K562 (cell line): ENCODE results near the gene SIM1. TPM values are rescaled to one million over a fixed set of nuclear protein-coding genes. Genes with fewer than 3 reads are reported as not detected.

Source experiments
- ATAC-seq: fragments of 200-7000 bp; cut with Tn5 transposase; 3 replicates; pipeline ENCODE4 v1.9.1; 2020; ENCODE audit warnings: moderate library complexity
- BruUV-seq: library from RNA; stranded (reverse); fragments of 400-500 nt; replicated peaks from 2 replicates; lab custom pipeline; 2021; lab: Mats Ljungman, UMichigan
- CTCF ChIA-PET: fragments of 300-600 bp; formaldehyde crosslinking; extraction: SDS; loops from one replicate; lab custom pipeline; 2021; ENCODE audit warnings: low intra/inter-chr PET ratio; lab: Yijun Ruan, JAX
- POLR2A ChIA-PET: fragments of 300-600, 350-650 bp; sonication (Branson Sonifier 250); formaldehyde crosslinking; extraction: SDS; loops from one replicate; lab custom pipeline; 2021; ENCODE audit warnings: antibody characterized with exemption, inconsistent platforms; lab: Yijun Ruan, JAX
- DNase-seq, 4 experiments: peaks; one replicate each; pipeline versions ENCODE4 v3.0.0 to v3.0.0-alpha.2; 2011 to 2018; ENCODE audit warnings: low spot score in 3 of 4, mixed read lengths in 3 of 4; ENCODE audit errors: extremely low read depth in 1 of 4
- FAIRE-seq: peaks from 2 replicates; lab custom pipeline; 2011; peaks lifted over from hg19 to GRCh38; lab: Jason Lieb, UNC
- H2AFZ ChIP-seq: 2 replicates; pipeline ENCODE4 v1.6.0; 2011; ENCODE audit warnings: low read depth, low read length, control low read depth, inconsistent platforms
- H3K27ac ChIP-seq: fragments of 200-600 bp; 3 replicates; pipeline ENCODE4 v1.8.0; 2011; ENCODE audit warnings: low read depth, mild to moderate bottlenecking, control low read depth, inconsistent platforms, low read length, moderate library complexity, mixed read lengths; ENCODE audit errors: extremely low read depth
- H3K27me3 ChIP-seq, 2 experiments: fragments of 300-600 bp in 1 of 2; 2 replicates in 1 of 2; 3 replicates in 1 of 2; pipeline versions ENCODE4 v1.6.0 to v1.8.0; 2011; ENCODE audit warnings: inconsistent platforms in 2 of 2, low read length in 2 of 2, mild to moderate bottlenecking in 1 of 2, mixed read lengths in 1 of 2, moderate library complexity in 1 of 2; ENCODE audit not compliant: control insufficient read depth in 2 of 2, insufficient read depth in 2 of 2
- H3K36me3 ChIP-seq: fragments of 300-600 bp; 3 replicates; pipeline ENCODE4 v1.8.0; 2011; ENCODE audit warnings: mild to moderate bottlenecking, low read length, inconsistent platforms; ENCODE audit not compliant: control insufficient read depth, insufficient read depth
- H3K4me1 ChIP-seq, 2 experiments: fragments of 200-600 bp in 1 of 2; replicated peaks in 1 of 2; 2 replicates in 1 of 2; 3 replicates in 1 of 2; pipeline versions ENCODE4 v1.5.1 to v1.8.0; 2011; ENCODE audit warnings: inconsistent platforms in 2 of 2, low read length in 2 of 2, mild to moderate bottlenecking in 1 of 2, mixed read lengths in 1 of 2, moderate library complexity in 1 of 2; ENCODE audit not compliant: control insufficient read depth in 2 of 2, insufficient read depth in 2 of 2
- H3K4me2 ChIP-seq: 2 replicates; pipeline ENCODE4 v1.6.1; 2011; ENCODE audit warnings: low read length, control low read depth, inconsistent platforms, mixed read lengths; ENCODE audit not compliant: insufficient read depth
- H3K4me3 ChIP-seq: fragments of 200-600 bp; sonication (generic), shearing (Covaris generic); 2 replicates; pipeline ENCODE4 v1.5.1; 2016; ENCODE audit warnings: control low read depth, inconsistent platforms
- H3K79me2 ChIP-seq: fragments of 200-600 bp; 3 replicates; pipeline ENCODE4 v1.8.0; 2011; ENCODE audit warnings: low read length, inconsistent platforms; ENCODE audit not compliant: control insufficient read depth, insufficient read depth
- H3K9ac ChIP-seq, 2 experiments: 2 replicates each; pipeline versions ENCODE4 v1.6.0 to v1.6.1; 2011; ENCODE audit warnings: low read depth in 2 of 2, low read length in 2 of 2, control low read depth in 1 of 2, inconsistent platforms in 1 of 2, mild to moderate bottlenecking in 1 of 2, mixed read lengths in 1 of 2; ENCODE audit not compliant: insufficient read depth in 1 of 2
- H3K9me1 ChIP-seq: one replicate; pipeline ENCODE4 v1.6.0; 2011; ENCODE audit warnings: inconsistent platforms, mild to moderate bottlenecking, low read length, moderate library complexity; ENCODE audit not compliant: control insufficient read depth, insufficient read depth
- H3K9me3 ChIP-seq: replicated peaks from 2 replicates; pipeline ENCODE4 v1.5.1; 2011; ENCODE audit warnings: low read depth, low read length, inconsistent platforms; ENCODE audit not compliant: control insufficient read depth, insufficient read depth
- H4K20me1 ChIP-seq: replicated peaks from 2 replicates; pipeline ENCODE4 v1.6.1; 2011; ENCODE audit warnings: low read length, inconsistent platforms, mixed read lengths; ENCODE audit not compliant: control insufficient read depth, insufficient read depth
- E4F1 ChIP-seq: fragments of 250-450 bp; sonication (Bioruptor Pico); IDR thresholded peaks from 2 replicates; pipeline ENCODE4 v1.5.0; 2021; ENCODE audit warnings: mild to moderate bottlenecking, borderline replicate concordance
- GATAD2B ChIP-seq: fragments of 450-650 bp; IDR thresholded peaks from 2 replicates; pipeline ENCODE4 v1.6.1; 2017; ENCODE audit warnings: mild to moderate bottlenecking, borderline replicate concordance
- HNRNPUL1 ChIP-seq: fragments of 200-400 bp; formaldehyde crosslinking; IDR thresholded peaks from 2 replicates; pipeline ENCODE4 v1.6.1; 2017; ENCODE audit warnings: low read length
- RBM39 ChIP-seq: fragments of 200-400 bp; formaldehyde crosslinking; optimal IDR thresholded peaks from 2 replicates; pipeline ENCODE3; 2018; ENCODE audit warnings: low read depth, low read length
- ZBTB1 ChIP-seq: sonication (generic); formaldehyde crosslinking; IDR thresholded peaks from 2 replicates; pipeline ENCODE4 v1.8.1; 2023; ENCODE audit warnings: missing genetic modification reagents, low read depth, mild to moderate bottlenecking, borderline replicate concordance
- ZNF232 ChIP-seq: sonication (generic); formaldehyde crosslinking; IDR thresholded peaks from 2 replicates; pipeline ENCODE4 v1.8.0; 2022; ENCODE audit warnings: mild to moderate bottlenecking, missing genetic modification reagents
- ZNF354B ChIP-seq: fragments of 250-450 bp; sonication (Bioruptor Pico); IDR thresholded peaks from 2 replicates; pipeline ENCODE4 v1.4.0; 2020
- ZZZ3 ChIP-seq: fragments of 450-650 bp; IDR thresholded peaks from 2 replicates; pipeline ENCODE4 v1.6.1; 2016; ENCODE audit warnings: antibody characterized with exemption, mild to moderate bottlenecking, moderate library complexity
- WGBS: fragments of 100-300 bp; shearing (Covaris generic); methylation state at CpG from one replicate; pipeline ENCODE4 v1.1.6; 2016; ENCODE audit warnings: low coverage, mixed read lengths; ENCODE audit not compliant: insufficient coverage; ENCODE audit errors: missing lambda C conversion rate; 5-methylcytosine and 5-hydroxymethylcytosine counted together
- in situ Hi-C: fragments of 300-500 bp; cut with MboI; formaldehyde crosslinking; loops from 4 replicates; pipeline ENCODE4 v1.15.0; 2018; ENCODE audit warnings: inconsistent platforms, mixed read lengths
- intact Hi-C: fragments of 100-400 bp; cut with micrococcal nuclease; formaldehyde crosslinking; loops from 2 replicates; pipeline ENCODE4 v1.14.2; 2022
- polyA plus RNA-seq, 8 experiments: library from polyadenylated mRNA; depleted of rRNA in 4 of 8; stranded (reverse) in 5 of 8; unstranded in 3 of 8; fragments of >200 nt; fragmentation: Nextera tagmentation in 2 of 8; fragmentation: Illumina TruSeq in 1 of 8; extraction: Ambion mirVana in 2 of 8; extraction: Trizol in 1 of 8; gene quantifications; 2 replicates each; pipeline versions ENCODE4 v1.2.1 to v1.2.3, GENCODE V29; 2011 to 2014; ENCODE audit warnings: inconsistent platforms in 1 of 8, missing spikeins in 1 of 8
- total RNA-seq, 7 experiments: library from RNA; depleted of rRNA in 6 of 7; stranded (reverse); fragments of >200 nt in 6 of 7; fragmentation: Illumina TruSeq in 2 of 7; extraction: Trizol in 2 of 7; gene quantifications; 2 replicates each; pipeline versions ENCODE4 v1.2.1 to v1.2.3, GENCODE V29; 2011 to 2021; ENCODE audit warnings: low replicate concordance in 1 of 7
- TF ChIP-seq, protein P1 (sequence below): fragments of 150-350 bp; conservative IDR thresholded peaks from 2 replicates; pipeline ENCODE4 v1.6.1; 2014; ENCODE audit warnings: low read length

SIM1 gene
- total and polyA plus RNA-seq, 9 of the 15 experiments (the other 6 are each of a cell fraction or from before 2014, with no cell fraction given) = not detected

DNA sequence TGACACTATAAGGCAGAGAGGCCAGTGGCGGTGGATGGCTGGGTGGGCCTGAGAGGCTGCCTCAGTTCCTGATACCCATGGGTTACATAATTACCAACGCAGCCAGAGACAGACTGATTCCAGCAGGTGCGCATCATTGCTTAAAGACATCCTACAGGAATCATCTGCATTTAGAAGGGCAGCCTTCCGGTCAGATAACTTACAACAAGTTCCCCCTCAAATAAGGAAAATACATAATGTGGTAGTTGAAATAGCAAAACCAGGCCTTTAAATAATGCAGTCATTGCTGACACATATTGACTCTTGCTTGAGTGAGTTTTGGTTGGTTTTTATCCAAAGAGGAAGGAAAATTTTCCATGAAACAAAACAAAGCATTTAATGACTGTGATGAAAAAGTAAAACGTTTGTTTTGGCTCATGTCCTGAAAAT lies 81.9 kb downstream of the SIM1 start:
- DNase-seq (no peak), ATAC-seq (no peak)
- Histone ChIP-seq H3K9me3 (no peaks in the 10 kb centered on the region), H2AFZ (no peak overlapping the region), H3K4me2 (no peak overlapping the region), H3K9me1 (no peaks in the 10 kb centered on the region), H3K36me3 (no peaks in the 10 kb centered on the region), H3K4me1 (no peaks in the 10 kb centered on the region), H3K79me2 (no peaks in the 10 kb centered on the region), H3K4me3 (no peak overlapping the region)
- in situ Hi-C loops = no loop called here
- intact Hi-C loops = no loop called here
- TF ChIP-seq E4F1 (CRISPR knock-in tag) = no peak
- TF ChIP-seq, protein P1, sequence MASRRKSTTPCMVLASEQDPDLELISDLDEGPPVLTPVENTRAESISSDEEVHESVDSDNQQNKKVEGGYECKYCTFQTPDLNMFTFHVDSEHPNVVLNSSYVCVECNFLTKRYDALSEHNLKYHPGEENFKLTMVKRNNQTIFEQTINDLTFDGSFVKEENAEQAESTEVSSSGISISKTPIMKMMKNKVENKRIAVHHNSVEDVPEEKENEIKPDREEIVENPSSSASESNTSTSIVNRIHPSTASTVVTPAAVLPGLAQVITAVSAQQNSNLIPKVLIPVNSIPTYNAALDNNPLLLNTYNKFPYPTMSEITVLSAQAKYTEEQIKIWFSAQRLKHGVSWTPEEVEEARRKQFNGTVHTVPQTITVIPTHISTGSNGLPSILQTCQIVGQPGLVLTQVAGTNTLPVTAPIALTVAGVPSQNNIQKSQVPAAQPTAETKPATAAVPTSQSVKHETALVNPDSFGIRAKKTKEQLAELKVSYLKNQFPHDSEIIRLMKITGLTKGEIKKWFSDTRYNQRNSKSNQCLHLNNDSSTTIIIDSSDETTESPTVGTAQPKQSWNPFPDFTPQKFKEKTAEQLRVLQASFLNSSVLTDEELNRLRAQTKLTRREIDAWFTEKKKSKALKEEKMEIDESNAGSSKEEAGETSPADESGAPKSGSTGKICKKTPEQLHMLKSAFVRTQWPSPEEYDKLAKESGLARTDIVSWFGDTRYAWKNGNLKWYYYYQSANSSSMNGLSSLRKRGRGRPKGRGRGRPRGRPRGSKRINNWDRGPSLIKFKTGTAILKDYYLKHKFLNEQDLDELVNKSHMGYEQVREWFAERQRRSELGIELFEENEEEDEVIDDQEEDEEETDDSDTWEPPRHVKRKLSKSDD = no peak
- TF ChIP-seq GATAD2B = no peak
- TF ChIP-seq ZBTB1 (CRISPR knock-in tag) = no peak
- TF ChIP-seq ZNF232 (CRISPR knock-in tag) = no peak
- TF ChIP-seq HNRNPUL1 = no peak
- TF ChIP-seq ZNF354B = no peak
- no peak for TF ChIP-seq ZZZ3
- TF ChIP-seq RBM39 = no peak
- TF ChIP-seq, all 486 proteins: peak for 0
- WGBS = 0% methylated on average over 5 of the region's 5 CpGs
- no peaks in the 10 kb centered on the region for H4K20me1 ChIP-seq
- ChIA-PET POLR2A (interaction anchor here (0.7 kb wide), 1 partner anchor 248 kb away, joined by 3 read pairs; no protein-coding TSS in a partner anchor), CTCF (no interaction called here)
- no peak overlapping the region for H3K9ac ChIP-seq
- no peak for FAIRE-seq
- no peak overlapping the region for H3K27ac ChIP-seq
- BruUV-seq = no TSS peak
- peaks cover 0 to 11% of the 10 kb centered on the region in 2 experiments; a peak in 3 of 5 replicates for H3K27me3 ChIP-seq
